ENCODE data around the gene KRTAP10-12.

Gene KRTAP10-12

DNA sequence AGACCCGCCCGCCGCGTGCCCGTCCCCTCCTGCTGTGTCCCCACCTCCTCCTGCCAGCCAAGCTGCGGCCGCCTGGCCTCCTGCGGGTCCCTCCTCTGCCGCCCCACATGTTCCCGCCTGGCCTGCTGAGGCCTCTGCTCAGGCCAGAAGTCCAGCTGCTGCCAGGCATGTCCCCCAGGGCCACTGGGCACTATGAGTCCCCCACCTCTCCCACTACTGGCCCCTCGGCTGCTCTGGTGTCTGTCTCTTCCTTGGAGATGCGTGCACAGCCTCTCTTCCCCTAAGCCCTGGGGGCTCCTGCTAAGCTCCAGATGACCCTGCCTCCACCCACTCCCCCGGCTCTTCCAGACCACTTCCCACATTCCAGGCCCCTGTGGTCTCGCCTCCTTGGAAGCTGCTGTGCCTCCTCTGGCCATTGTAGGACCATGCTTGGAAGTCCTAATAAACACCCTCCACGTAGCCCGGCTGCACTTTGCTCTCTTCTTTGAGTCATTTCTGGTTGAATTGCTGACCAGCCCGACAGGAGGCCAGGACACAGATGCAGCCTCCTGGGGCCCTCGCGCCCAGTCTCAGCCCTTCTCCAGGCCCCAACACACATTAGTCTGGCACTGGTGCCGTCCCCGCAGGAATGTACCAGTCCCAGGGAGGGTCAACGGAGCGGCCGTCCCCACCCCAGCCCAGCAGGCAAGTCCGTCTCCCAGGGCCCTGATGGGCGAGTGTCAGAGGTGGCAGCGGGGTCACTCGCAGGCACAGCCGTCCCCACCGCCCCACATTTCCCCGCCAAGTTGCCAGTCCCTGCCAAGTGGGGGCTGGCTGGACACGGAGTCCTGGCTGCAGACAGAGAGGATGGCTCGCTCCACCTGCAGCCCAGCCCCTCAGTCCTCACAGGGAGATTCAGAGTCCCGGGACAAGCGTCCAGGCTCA lies 1.1 kb downstream of the KRTAP10-12 start:
- no peak for DNase-seq (ENCODE audit: low read depth in 2 of 2)

- no peak for DNase-seq (ENCODE audit: low read depth in 2 of 2)
These were observed 2.6 kb downstream of the KRTAP10-12 start for GRCh38 chr21:44699502-44700001.

DNA sequence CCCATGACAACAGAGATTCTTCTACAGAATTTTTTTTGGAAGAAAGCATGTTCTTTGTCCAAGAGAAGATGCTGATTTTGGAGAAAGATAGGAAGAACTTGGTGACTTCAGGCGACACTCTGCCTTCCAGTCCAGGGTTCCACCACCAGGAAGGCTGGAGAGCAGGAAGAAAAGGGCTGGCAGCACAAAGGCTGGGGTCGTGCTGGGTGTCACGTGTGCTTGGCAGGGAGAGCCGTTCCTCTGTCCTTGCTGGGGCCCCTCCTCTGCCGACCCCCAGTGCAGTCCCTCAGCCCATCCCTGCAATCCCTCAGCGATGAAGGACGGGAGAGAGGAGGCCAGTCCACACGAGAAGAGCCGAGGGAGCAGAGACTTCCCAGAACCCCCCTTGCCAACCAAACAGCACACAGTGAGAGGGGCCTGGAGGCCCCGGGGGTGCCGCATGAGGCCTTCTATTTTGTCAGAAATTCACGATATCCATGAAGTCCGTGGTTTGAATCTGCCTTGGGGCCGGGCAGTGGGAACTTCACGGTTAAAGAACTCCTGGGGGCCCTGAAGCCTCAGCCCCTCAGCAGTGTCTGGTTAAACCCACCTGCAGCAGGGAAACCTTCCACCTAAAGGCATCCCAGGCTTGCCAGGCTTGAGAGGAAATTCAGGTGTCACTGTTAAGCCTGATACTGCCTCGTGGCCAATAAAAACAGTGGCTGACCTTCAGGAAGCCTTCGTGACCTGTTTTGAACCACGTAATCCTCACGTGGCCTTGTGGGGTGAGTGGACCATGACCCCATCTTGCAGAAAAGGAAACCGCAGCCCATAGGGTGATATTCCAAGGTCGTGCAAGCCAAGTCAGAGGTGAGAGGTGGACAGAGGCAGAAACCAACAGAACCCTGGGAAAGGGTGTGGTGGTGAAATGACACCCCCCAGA lies 3.4 kb downstream of the KRTAP10-12 start:
- no peak for DNase-seq (ENCODE audit: low read depth in 2 of 2)

- no peak for DNase-seq (ENCODE audit: low read depth in 2 of 2)
These were observed 4.0 kb downstream of the KRTAP10-12 start for GRCh38 chr21:44701023-44701400.

GRCh38 chr21:44701541-44701940 lies 4.6 kb downstream of the KRTAP10-12 start:
- no peak for DNase-seq (ENCODE audit: low read depth in 2 of 2)

DNA sequence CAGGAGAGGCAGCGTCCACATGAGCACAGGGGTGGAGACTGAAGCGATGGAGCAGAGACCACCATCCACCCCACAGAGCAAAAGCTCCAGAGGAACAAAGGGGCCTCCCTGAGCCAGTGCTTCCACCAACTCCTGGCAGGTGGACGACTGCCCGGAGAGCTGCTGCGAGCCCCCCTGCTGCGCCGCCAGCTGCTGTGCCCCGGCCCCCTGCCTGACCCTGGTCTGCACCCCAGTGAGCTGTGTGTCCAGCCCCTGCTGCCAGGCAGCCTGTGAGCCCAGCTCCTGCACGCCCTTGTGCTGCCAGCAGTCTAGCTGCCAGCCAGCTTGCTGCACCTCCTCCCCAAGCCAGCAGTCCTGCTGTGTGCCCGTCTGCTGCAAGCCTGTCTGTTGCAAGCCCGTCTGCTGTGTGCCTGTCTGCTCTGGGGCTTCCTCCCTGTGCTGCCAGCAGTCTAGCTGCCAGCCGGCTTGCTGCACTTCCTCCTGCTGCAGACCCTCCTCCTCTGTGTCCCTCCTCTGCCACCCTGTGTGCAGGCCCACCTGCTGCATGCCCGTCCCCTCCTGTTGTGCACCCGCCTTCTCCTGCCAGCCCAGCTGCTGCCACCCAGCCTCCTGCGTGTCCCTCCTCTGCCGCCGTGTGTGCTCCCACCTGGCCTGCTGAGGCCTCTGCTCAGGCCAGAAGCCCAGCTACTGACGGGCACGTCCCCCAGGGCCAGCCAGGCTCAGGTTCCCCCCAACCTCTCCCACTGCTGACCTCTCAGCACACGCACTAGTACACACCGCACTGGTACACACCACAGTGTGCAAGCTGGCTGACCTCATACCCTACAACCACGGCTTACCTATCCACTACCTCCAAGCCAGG lies 5.4 kb downstream of the KRTAP10-12 start:
- no peak for DNase-seq (ENCODE audit: low read depth in 2 of 2)

- DNase-seq (ENCODE audit: low read depth in 2 of 2) = no peak
These were observed 6.2 kb downstream of the KRTAP10-12 start for GRCh38 chr21:44702973-44703730.

DNA sequence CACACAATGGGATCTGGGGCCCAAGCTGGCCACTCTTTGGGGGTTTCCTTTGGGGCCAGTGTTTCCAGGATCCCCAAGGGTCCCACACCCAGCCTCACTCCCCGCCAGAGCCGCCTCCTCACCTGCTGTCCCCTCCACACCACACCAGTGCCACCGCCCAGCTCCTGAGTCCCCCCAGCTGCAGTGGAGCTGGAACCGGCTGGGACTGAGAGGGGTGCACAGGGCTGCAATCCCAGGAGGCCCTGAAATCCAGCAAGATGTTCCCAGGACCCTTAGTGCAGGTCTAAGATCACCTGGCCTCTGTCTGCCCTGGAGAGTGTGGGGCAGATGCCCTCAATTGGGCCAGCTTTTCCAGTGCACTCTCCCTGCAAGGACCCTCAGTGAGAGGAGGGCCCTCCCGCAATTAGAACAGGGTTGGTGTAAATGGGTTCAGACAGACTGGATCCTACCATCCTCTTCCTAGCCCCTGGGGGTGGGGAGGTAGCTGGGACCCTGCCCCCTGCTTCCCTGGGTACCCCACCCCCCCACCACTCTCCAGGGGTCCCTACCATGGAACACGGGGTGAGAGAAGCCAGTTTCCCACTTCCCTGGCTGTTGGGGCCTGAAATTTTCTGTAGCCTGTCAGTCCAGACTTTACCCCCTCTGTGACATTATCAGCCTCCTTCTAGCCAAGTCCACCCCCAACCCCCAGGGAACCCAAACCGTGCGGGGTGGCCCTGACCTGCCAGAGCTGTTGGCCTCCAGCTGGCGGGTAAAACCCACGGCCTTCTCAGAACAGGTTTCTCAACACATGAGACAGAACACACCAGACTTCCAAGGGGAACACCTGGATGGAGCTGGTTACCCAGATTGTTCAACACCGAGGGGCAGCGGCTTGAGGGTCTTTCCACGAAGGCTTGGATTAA lies 7.0 kb downstream of the KRTAP10-12 start:
- DNase-seq (ENCODE audit: low read depth in 2 of 2) = no peak

- no peak for DNase-seq (ENCODE audit: low read depth in 2 of 2)
These were observed 7.6 kb downstream of the KRTAP10-12 start for GRCh38 chr21:44704636-44705001.

GRCh38 chr21:44706026-44706705 lies 9.2 kb downstream of the KRTAP10-12 start:
- DNase-seq (ENCODE audit: low read depth in 2 of 2) = no peak

DNA sequence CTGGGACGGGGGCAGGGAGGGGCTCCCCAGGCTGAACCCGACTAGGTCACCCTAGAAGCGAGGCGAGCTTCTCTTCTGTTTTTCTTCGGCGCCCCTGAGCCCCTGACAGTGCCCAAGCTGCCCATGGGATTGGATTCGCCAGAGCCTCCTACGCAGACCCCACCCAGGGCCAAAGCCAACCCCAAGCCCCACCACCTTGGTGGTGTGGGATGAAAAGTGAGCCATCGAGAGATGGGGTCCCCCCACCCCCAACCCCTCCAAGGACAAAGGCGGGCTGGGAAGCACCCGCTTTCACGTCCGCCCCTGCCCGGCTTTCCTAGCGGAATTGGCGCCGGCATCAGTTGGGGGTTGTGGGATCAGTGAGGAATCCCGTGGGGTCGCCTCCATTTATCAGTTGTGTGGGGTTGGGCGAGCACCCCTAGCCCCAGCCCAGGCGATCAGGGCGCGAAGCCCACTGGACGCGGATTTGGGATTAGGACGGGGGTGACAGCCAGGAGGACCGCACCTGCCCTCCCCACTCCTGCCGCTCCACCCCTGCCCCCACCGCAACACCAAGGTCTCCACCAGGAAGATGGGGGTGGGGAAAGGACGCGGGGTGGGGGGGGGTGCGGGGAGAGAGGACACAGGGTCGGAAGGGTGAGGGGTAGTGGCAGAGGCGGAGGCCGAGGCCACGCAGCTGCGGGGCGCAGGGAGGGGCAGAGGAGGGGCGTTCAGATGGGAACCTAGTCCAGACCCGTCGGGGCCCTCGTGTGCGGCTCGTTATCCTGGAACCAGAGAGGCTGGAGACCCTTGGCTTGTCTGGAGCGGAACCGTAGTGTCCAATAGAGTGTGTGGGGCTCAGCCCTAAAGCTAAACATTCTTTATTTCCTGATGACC lies 10.0 kb downstream of the KRTAP10-12 start:
- DNase-seq (ENCODE audit: low read depth in 2 of 2) = no peak

- DNase-seq (ENCODE audit: low read depth in 2 of 2) = no peak
These were observed 11.4 kb downstream of the KRTAP10-12 start for GRCh38 chr21:44708213-44708865.

GRCh38 chr21:44708866-44709425 lies 12.0 kb downstream of the KRTAP10-12 start:
- no peak for DNase-seq (ENCODE audit: low read depth in 2 of 2)

DNA sequence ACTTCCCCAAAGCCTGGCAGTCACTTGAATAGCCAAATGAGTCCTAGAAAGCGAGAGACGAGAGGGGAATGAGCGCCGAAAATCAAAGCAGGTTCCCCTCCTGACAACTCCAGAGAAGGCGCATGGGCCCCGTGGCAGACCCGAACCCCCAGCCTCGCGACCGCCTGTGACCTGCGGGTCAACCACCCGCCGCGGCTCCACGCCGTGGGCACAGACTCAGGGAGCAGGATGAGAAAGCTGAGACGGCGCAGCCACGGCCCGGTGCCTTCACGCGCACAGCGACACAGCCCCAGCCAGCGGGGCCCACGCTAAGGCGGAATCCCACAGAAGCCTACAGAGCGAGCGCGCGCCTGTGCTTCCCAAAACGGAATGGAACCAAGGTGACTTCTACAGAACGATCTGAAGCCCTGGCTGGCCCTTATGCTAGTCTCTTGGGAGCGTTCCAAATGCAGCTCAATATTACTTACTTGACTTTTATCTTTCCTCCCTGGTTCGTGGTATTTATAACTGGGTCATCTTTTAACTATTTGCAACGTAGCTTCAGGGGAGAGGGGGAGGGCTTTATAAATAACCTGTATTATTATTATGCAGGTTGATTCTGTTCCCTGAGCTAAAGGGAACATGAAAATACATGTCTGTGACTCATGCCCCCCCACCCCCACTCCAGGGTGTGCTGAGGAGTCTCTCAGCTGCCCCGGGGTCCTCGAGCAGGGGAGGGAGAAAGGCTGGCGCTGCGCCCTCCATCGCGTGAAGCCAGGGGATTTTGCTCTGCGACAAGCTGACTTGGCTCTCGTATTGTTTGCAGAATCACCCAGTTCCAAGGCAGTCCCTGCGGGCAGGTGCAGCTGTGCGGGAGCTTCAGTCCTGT lies 12.7 kb downstream of the KRTAP10-12 start:
- DNase-seq (ENCODE audit: low read depth in 2 of 2) = no peak

GRCh38 chr21:44710294-44710665 lies 13.3 kb downstream of the KRTAP10-12 start:
- DNase-seq (ENCODE audit: low read depth in 2 of 2) = no peak

- DNase-seq (ENCODE audit: low read depth in 2 of 2) = no peak
These were observed 13.9 kb downstream of the KRTAP10-12 start for GRCh38 chr21:44710756-44711326.

All from stimulated activated CD4-positive, alpha-beta T cell treated with anti-CD3 and anti-CD28 coated beads, Interleukin-15, amount 100 ng/mL, for 48 hours (primary cell).